GM13977 (cell line): ENCODE results near the gene SMIM24.

Source experiments
- DNase-seq: peaks from one replicate; pipeline ENCODE4 v3.0.0; 2012; ENCODE audit warnings: low spot score
- CTCF ChIP-seq: IDR thresholded peaks from 2 replicates; pipeline ENCODE4 v1.5.1; 2012; ENCODE audit warnings: mild to moderate bottlenecking, control low read depth; ENCODE audit not compliant: insufficient read depth; ENCODE audit errors: extremely low read depth, missing control alignments
- in situ Hi-C: fragments of 300-500 bp; cut with MboI; formaldehyde crosslinking; loops from one replicate; pipeline ENCODE4 v1.12.0; 2022; ENCODE audit warnings: low sequenced_read_pairs, low pct_unique_long_range_greater_than_20kb, mixed read lengths, inconsistent platforms; ENCODE audit not compliant: unreplicated experiment

The SMIM24 gene

DNA sequence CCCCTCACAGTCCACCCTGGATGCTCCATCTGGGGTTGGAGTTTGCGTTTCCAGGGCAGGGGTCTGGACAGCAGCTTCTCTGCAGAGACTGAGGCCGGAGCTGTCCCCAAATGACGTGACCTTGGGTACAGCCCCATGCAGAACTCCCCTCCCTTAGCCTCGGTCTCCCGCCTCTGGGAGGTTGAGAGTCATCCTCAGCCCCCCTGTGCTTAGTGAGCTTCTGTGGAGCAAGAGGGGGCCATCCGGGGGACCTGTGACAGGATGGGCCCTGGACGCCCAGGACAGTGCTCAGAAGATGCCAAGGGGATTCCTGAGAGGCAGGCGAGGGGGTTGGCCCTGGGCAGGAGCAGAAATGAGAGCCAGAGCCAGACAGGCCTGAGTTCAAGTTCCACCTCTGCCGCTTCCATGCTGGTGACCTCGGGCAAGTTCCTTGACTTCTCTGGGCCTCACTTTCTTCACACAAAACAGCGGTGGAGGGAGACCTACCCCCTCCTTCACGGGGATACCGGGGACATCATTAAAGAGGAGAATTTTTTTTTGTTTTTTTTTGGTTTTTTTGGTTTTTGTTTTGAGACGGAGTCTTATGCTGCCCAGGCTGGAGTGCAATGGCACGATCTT lies 20.3 kb downstream of the SMIM24 start:
- no peak for DNase-seq
- in situ Hi-C loops = no loop called here
- no peak for TF ChIP-seq CTCF

- in situ Hi-C loops = no loop called here
- TF ChIP-seq CTCF = no peak
- DNase-seq = no peak
Measured at GRCh38 chr19:3459089-3459881, 21.0 kb downstream of the SMIM24 start.

DNA sequence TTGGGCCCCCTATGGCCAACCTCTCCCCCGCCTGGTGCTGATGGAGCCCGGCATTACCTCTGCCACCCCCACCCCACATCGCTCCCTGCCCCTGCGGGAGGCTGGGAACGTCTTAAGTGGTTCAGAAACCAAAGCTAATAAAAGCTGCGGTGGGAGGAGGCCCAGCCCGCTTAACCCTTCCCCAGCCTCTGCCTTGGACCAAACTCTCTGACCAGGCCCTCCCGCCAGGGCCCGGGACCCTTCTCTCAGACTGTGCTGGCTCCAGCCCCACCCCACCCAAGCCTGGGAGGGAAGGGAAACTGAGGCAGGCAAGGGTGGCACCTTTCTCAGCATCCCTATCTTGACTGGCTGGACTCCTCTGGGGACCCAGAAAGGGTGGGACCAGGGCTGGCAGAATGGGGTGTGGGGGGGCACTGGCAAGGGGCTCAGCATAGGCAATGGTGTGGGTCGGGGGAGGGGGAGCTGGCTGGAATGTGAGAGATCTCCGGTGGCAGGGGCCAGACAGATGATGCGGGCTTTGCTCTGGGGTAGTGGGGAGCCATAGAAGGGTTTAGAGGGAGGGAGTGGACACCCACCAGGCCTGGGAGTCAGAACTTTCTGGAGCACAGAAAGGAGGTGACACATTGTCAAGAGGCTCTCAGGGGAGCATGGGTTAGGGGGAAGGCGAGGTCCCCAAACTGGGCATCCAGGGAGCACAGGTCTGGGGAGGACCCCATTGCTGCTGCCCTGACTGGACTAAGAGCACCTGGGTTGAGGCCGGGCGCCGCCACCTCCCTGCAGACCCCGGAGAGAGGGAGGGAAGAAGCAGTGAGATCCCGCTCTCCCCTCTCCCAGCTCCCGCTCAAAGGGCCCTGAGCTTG lies 21.9 kb downstream of the SMIM24 start:
- DNase-seq = no peak
- in situ Hi-C loops = no loop called here
- no peak for TF ChIP-seq CTCF

DNA sequence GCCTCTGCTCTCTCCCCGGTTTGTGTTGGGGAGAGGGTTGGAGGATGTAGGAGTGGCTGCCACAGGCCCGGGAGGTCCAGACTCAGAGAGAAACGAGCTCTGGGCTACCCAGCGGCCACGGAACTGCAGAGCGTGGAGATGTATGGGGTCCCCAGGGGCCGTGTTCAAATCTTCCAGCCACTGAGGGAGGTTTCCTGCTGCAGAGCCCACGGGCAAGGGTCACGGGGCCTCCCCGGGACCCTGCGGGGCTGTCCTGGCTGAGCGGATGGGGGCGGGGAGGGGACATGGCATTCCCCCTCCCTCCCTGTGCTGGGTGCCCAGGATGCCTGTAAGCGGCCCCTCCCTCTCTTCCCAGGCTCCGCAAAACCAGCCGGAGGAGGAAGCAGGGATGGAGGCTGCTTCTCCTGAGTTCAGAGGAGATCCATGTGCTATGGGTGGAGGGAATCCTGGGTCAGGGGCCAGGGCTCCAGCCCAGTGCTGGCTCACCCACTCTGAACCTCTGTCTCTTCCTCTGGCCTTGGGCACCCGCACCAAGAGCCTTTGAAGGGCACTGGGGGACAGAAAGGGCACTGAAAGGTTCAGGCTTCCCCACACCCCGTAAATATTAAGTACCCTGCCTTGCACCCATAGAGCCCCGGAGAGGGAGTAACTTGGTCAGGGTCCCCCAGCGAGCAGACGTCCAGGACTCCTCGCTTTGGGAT lies 22.6 kb downstream of the SMIM24 start:
- no peak for DNase-seq
- TF ChIP-seq CTCF = no peak
- in situ Hi-C loops = no loop called here

- TF ChIP-seq CTCF = no peak
- in situ Hi-C loops = no loop called here
Measured at GRCh38 chr19:3456925-3457527, 23.3 kb downstream of the SMIM24 start.

More at GRCh38 chr19:3456925-3457527, 23.3 kb downstream of the SMIM24 start:
- DNase-seq = no peak
